ENCODE results near the gene LPCAT4.
"Not testable (repeated sequence)": the region's sequence is repeated elsewhere in the genome, so short reads cannot be mapped to it uniquely, and the experiment has no call there.

The LPCAT4 gene, protein sequence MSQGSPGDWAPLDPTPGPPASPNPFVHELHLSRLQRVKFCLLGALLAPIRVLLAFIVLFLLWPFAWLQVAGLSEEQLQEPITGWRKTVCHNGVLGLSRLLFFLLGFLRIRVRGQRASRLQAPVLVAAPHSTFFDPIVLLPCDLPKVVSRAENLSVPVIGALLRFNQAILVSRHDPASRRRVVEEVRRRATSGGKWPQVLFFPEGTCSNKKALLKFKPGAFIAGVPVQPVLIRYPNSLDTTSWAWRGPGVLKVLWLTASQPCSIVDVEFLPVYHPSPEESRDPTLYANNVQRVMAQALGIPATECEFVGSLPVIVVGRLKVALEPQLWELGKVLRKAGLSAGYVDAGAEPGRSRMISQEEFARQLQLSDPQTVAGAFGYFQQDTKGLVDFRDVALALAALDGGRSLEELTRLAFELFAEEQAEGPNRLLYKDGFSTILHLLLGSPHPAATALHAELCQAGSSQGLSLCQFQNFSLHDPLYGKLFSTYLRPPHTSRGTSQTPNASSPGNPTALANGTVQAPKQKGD

DNA sequence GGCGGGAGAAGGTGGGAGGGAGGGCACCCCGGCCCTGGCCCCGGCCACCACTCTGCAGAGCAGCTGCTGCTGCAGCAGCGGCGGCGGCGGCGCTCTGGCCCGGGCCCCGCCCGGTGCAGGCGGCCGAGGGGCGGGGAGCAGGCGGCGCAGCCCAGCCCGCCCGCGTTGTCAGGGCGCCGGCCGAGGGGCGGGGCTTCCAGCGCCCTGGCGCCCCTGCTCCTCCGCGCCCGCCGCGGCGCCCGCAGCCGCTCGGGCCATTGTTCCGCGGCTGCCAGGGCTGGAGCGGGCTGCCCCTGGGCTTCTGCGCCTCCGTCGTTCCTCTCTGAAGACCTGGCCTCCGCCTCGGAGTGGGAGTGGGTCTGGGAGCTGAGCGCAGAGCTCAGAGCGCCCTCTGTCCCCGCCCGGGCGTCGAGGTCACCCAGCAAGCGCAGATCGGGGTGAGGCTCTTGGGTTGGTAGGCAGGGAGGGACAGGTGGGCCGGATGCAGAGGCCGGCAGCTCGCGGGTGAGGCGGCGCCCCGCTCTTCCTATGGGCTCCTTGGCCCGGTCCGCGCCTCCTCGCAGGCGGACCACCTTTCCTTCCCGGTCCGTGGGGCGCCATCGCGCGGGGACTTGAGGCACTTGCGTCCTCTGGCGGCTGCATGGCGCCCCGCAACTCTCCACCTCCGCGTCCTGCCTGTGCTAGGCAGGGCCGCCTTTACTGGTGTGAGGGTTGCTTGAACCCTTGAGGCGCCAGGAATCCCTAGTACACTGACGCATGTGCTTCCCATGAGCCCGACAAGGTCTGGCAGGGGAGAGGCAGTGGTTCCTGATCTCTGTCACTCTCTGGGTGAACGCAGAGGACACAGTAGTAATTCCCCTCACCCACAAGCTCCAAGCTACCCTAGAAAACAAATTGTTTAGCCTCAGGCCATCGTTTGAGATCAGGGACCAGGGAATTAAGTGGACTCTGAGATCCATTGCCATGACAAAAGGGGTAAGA is at the start of gene LPCAT4:
TSS of gene LPCAT4 (minus strand) at position 96 of the 981 bp plus-strand sequence. CDS start 96 bp downstream, outside the sequence.
- peak; percentile 90 for DNase-seq

DNA sequence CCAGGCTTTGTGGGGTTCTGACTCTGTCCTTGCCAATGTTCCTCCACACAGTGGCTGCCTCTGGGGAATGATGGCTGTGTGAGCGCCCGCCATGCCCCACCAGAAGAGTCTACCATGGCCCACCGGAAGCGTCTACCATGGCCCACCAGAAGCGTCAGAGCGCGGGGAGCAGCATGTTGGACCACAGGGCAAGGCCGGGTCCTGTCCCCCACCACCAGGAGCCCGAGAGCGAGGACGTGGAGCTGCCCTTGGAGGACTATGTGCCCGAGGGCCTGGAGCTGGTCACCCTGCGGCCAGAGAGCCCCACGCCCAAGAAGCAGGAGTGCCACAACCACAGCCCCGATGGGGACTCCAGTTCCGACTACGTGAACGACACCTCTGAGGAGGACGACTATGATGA is 42.5 kb upstream of the LPCAT4 start:
- DNase-seq = not testable (repeated sequence)

DNA sequence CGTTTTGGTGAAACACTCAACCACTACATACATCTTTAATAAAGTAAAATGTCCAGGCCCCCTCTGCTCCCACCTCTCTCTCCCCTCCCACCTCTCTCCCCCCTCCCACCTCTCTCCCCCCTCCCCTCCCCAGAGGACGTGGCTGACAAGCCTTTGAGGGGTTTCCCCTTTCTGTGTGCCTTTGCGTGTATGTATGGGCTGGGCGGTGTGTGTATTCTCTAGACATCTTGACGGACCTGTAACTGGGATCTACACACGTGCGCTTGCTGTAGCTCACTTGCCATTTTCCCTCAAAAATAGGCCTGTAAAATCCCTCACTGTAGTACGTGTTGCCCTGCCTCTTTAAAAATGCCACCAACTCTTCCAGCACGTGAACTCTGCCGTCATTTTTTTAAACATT is 42.0 kb upstream of the LPCAT4 start:
- not testable (repeated sequence) for DNase-seq

DNA sequence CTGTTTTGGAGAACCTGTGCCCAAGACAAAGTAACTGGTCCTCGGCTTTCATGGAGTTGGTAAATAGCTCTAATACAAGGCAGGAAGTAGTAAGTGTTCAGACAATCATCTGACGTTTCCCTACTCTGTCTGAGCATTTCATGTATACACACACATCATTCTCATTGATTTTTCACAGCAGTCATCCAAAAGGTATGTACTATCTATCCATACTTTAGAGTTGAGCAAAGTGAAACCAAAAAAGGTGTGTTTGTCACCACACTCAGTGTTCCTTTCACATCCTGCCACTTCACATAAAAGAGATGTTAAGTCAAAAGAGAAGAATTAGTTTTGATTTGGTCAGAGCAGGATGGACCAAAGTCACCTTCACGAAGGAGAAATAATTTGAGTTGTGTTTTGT is 36.9 kb upstream of the LPCAT4 start:
- DNase-seq = not testable (repeated sequence)

DNA sequence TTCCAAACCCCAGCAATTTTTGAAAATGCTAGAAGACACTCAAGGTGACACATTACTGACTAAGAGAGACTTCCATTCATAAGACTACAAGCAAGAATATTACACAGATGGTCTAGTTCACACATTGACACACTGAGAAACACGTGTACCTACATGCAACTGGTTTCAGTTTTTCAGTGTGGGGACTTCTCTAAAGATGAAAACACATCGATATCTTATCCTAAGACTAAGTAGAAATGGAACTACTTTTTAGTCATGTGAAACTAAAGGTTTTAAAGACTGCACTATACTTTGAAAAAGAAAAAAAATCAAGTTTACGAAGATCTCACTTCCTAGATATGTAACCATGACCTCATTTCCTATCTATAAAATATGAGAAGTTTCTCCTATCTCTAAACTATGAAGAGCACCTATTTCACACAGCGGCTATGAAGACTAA is 36.2 kb upstream of the LPCAT4 start:
- not testable (repeated sequence) for DNase-seq

DNA sequence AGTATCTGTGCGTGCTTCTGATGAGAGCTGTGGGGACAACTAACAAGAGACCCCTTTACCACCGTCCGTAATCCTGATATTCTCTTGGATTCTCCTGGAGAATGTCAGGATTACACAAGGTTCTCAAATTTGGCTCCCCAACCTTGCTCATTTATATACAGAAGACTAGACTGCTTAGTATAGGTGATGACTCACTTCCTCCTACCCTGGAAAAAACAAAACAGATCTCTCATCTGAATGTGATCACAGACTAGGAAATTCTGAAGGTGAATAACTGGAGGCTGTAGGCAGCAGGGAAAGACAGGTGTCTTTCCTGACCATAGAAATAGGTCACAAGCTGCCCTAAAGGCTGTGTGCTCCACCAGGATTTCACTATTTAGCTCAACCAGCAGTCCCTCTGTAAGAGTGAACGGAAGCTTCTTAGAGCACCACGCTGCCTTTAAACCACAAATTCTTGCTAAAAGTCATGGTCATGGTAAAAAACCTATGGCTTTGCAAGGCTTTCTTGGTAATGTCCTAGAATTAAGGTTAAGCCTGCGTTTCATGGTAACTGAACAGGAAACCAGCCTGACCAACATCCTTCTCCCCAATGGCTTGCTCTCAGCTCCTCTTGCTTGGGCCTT is 30.8 kb upstream of the LPCAT4 start:
- not testable (repeated sequence) for DNase-seq

DNA sequence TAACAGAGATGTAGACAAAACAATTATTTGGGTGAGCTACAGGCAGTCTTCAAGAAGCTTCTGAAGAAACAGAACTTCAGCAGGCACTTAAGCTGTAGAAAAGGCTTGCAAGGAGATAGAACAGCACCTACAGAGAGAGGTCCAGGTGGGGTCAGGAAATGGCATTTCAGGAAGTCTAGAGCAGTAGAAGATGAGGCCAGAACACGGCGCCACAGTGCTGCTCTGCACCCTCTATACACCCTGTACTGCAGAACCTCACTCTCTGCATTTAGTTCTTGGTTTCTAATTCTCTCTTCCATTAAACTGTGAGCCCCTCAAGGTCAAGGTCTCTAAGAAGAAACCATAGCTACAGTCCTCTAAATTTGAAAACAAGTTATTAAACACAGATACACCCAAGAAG is 26.0 kb upstream of the LPCAT4 start:
- DNase-seq = not testable (repeated sequence)

DNA sequence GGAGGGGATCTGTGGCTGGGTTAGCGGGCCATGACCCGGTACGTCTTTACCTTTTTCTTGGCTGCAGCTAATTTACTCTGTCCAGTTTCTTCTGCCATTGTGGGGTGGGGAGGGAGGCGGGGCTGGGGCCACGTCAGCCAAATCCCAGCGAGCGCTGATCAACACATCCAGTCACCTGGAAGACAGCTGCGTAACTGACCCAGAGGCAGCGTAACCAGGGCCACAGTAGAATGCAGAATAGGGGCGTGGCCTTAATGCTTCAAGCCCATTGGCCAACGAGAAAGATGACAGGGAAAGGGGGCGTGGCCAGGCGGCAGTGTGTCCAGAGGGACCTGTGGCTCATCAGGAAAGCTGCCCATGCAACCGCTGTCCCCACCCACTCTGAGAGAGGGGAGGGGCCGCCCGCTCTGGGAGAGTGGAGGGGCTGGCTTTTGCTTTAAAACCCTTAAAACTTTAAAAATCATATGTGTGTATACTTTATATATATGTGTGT is 22.6 kb upstream of the LPCAT4 start:
- not testable (repeated sequence) for DNase-seq

DNA sequence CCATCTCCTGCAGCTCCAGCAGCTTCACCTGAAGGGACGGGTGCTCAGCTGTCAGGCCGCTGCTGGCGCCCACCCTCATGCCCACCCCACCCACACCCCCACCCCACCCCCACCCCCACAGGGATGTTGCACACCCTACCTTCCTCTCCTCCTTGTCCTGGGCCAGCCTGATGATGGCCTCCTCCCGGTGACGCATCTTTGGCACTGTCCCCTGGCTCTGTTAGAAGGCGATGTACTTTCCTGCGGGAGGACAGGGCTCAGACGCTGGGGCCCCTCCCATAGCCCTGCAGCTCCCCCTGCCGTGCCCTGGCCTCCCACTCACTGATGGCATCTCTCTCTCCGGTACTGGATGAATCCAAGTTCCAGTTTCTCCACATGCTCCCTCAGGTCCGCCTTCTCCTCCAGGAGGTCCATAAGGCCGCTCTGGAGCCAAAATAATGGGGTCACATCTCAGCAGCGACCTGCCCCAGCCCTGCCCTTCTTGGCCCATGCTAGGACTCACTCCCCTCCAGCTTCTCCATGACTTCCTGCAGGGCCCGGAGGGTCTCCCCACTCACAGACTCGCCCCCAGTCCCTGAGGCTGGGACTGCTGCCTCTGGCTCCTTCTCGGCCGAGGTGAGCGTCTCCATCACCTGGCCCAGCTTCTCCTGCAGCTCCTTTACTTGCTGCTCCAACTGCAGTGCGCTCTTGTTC is 15.0 kb upstream of the LPCAT4 start:
- not testable (repeated sequence) for DNase-seq

DNA sequence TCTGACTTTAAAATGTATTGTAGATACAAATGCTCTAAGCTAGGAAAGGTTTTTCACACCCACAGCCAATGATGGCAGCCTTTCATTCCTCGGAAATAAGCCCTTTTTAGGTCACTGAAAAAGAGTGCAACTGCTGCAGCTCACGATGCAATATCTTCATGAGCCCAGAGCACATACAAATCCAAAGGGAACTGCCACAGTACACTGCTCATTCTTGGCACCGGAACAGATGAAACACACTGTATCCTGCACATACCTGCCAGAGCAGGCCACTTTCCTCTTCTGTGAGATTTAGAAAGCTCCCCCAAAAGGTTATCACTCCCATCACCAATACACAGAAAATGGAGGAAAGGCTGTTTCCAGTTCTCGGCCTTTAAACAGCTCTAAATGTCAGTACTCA is 13.5 kb upstream of the LPCAT4 start:
- not testable (repeated sequence) for DNase-seq

DNA sequence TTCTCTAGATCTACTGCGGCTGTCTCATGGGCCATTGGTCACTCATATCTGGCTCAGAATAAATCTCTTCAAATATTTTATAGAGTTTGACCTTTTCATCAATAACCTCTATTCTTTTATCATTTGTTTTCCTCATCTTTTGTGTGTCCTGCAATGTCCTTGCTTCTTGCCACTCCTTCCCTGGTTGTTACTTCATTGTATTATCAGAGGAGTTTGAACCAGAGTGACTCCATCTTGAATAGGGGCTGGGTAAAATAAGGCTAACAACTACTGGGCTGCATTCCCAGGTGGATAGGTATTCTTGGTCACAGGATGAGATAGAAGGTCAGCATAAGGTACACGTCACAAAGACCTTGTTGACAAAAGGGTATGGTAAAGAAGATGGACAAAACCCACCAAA is 9.9 kb upstream of the LPCAT4 start:
- DNase-seq = no peak

DNA sequence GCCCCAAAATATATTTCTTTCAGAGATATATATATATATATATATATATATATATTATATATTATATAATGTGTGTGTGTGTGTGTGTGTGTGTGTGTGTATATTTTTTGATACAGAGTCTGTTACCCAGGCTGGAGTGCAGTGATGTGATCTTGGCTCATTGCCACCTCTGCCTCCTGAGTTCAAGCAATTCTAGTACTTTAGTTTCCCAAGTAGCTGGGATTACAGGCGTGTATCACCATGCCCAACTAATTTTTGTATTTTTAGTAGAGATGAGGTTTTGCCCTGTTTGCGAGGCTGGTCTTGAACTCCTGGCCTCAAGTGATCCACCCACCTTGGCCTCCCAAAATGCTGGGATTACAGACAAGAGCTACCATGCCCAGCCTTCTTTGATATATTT is 8.5 kb upstream of the LPCAT4 start:
- DNase-seq = not testable (repeated sequence)

DNA sequence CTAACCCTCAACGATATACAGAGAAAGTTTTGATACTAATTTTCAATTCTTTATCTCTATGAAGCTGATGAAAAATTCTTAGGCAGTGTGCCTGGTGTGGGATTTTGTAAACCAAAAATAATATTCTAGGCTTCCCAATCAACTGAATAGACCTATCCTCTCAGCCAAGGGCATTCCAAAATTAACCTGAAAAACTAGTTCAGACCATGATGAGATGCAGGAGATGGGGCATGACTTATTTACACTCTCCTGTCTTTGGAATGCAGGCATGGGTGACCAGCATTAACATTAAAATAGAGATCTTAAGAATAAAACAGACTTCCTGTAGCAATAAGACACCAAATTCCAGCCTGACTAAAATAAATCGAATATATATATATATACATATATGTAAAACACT is 7.8 kb upstream of the LPCAT4 start:
- DNase-seq = no peak

DNA sequence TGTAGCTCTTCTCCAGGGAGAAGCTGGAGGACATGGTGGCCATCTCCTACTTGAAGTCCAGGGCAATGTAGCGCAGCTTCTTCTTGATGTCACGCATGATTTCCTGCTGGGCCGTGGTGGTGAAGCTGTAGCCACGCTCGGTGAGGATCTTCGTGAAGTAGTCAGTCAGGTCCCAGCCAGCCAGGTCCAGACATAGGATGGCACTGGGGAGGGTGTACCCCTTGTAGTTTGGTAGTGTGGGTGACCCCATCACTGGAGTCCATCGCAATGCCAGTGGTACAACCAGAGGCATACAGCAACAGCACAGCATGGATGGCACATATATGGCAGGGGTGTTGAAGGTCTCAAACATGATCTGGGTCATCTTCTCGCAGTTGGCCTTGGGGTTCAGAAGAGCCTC is 7.0 kb upstream of the LPCAT4 start:
- no peak for DNase-seq

DNA sequence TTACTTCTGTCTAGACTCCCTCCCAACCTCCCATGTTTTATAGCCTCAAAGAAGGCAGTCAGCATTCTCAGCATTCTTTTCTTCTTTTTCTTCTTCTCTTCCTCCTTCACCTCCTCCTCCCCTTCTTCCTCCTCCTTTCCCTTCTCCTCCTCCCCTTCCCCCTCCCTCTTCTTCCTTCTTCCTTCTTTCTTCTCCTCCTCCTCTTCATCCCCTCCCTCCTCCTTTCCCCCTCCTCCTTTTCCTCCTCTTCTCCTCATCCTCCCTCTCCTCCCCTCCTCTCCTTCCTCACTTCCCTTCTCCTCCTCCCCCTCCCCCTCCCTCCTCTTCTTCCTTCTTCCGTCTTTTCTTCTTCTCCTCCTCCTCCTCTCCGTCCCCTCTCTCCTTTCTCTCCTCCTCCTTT is 3.6 kb upstream of the LPCAT4 start:
- DNase-seq = no peak

DNA sequence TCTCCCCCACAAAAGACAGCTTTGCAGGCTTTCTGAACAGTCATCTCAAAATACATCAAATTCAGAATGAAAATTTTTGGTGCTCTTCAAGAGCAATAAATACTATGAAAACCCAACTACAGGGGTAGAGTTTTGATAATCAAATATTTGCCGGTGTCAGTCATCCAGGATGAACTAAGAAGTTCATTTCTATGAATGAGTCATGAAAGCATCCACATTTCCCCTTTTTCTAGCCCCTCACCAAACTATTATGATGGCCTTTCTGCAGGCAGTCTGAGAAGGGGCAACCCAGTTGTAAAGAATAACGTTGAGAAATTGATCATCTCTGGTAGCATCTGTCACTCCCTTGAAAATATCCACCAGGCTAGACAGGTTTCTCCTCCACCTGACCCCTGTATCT is 3.1 kb upstream of the LPCAT4 start:
- no peak for DNase-seq

DNA sequence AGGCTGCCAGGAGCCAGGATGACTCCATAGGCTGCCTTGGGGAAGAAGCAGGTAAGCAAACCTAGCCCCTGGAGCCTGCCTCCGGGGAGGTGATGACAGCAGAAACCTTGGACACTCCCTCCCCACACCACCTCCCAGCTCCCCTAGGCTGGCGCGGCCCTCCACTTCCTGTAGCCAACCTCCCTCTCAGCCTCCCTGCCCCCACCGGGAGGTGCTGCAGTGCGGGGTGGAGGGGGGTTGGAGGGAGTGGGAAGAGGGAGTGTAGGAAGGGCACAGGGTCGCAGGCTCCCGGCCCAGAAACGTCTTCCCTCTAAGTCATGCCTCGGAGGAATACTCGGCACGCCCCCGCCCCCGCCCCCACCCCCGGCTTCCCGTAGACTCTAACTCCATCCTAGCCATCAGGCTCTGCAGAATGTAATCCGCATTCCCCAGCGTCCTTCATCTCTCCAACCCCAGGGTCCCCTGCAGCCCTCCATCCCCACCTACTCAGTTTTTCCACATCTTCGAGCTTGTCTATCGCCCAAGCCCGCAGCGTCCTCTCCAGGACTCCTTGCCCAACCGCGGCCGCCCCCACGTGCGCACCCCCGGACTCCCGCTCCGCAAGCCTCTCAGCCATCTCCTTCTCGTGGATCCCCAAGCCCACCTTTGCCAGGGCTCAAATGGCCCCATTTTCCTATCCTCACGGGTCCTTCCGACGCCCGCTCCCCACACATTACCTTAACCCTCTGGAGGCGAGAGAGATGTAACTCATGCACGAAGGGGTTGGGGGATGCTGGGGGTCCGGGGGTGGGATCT is 528 bp downstream of the LPCAT4 start:
- peak; percentile 74 for DNase-seq

DNA sequence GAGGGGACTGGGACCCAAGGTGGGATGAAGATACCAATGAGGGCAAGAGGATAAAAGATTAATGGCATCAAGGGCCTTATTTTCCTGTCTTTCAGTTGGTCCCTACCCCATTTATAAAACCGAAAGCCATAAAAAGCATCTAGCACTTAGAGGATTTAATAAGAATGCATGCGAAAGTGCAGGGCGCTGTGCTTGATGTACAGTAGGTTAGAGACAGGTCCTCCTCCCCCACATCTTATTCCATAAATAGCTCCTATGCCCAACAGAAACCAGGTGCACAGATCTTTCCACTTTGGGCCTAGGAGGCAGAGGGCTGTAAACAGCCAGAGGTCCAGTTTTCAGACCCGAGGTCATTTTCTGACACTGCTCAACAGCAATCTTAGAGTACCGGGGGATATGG is 1.2 kb downstream of the LPCAT4 start:
- DNase-seq = no peak

DNA sequence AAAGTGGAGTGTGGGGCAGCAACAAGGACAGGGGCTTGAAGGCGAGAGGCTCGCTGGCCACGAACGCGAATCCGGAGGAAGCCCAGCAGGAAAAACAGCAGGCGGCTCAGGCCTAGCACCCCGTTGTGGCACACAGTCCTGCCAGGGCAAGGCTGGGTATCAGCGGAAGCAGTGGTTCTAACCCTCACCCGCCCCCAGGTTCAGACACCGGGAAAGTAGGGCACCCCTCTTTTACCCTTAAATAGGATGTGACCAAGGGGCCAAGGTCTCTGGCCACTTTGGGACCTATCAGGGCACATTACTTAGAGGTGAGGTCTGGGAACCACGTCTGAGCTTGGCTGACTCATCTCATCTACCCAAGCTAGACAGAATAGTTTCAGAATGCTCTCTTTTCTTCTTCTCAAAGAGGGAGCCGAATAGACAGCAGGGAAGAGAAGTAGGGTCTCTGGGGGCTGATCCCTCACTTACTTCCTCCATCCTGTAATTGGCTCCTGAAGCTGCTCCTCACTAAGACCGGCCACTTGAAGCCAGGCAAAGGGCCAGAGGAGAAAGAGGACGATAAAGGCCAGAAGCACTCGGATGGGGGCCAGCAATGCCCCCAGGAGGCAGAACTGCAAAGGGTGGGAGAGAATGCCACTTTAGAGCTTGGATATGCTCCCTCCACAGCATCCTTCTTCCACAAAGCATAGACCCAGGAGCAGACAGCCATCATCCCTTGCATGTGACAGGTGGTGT is 1.7 kb downstream of the LPCAT4 start:
- no peak for DNase-seq

DNA sequence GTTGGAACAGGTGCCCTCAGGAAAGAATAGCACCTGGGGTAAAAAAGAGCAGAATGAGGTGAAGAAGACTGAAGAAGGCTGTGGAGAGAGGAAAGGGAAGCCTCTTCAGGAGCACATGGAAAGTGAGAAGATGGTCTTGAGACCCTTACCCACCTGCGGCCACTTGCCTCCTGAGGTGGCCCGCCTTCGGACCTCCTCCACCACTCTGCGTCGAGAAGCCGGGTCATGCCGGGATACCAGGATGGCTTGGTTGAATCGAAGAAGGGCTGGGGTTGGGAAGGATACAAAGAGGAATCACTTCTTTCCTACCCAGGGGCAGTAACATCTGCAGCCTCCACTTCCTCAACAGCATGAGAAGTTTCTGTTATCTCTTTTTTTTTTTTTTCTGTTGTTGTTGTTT is 3.0 kb downstream of the LPCAT4 start:
- no peak for DNase-seq
